B cell (primary cell): Measurements from ENCODE around the gene ADAM19. TPM values are rescaled to one million over a fixed set of nuclear protein-coding genes. Genes with fewer than 3 reads are reported as not detected.

Source experiments
- ATAC-seq: fragments of 200-7000 bp; cut with Tn5 transposase; one replicate; pipeline ENCODE4 v1.10.0; 2021; ENCODE audit warnings: low read depth, mild to moderate bottlenecking, moderate number of reproducible peaks, moderate library complexity
- CTCF ChIA-PET: fragments of 350-600 bp; sonication (Branson Sonifier 250); formaldehyde crosslinking; loops from one replicate; lab custom pipeline; 2021; ENCODE audit warnings: antibody characterized with exemption, inconsistent platforms; lab: Charles Lee
- POLR2A ChIA-PET: fragments of 350-600 bp; sonication (Branson Sonifier 250); formaldehyde crosslinking; loops from one replicate; lab custom pipeline; 2021; ENCODE audit warnings: antibody characterized with exemption; lab: Charles Lee
- DNase-seq: peaks from one replicate; pipeline ENCODE4 v3.0.0; 2013
- H2AFZ ChIP-seq: 2 replicates; pipeline ENCODE4 v1.6.1; 2012; ENCODE audit warnings: mild to moderate bottlenecking, low read depth, low read length; ENCODE audit not compliant: insufficient read depth, poor library complexity, severe bottlenecking
- H3K27ac ChIP-seq, 2 donors: 1 replicate in 1 of 2; 2 replicates in 1 of 2; pipeline ENCODE4 v1.5.1; 2012 to 2013; ENCODE audit warnings: low read length in 2 of 2, mild to moderate bottlenecking in 2 of 2, moderate library complexity in 1 of 2
- H3K27me3 ChIP-seq, 4 experiments: fragments of 200-600 bp in 1 of 4; sonication (generic) in 1 of 4; replicated peaks in 1 of 4; 1 replicate in 2 of 4; 2 replicates in 2 of 4; pipeline versions ENCODE4 v1.6.1 to v1.7.0; 2013 to 2016; ENCODE audit warnings: low read length in 3 of 4, mild to moderate bottlenecking in 2 of 4, mixed read lengths in 1 of 4, moderate library complexity in 1 of 4; ENCODE audit not compliant: insufficient read depth in 4 of 4, control insufficient read depth in 3 of 4; ENCODE audit errors: control extremely low read depth in 1 of 4
- H3K36me3 ChIP-seq, 2 experiments: replicated peaks in 1 of 2; 1 replicate in 1 of 2; 2 replicates in 1 of 2; pipeline versions ENCODE4 v1.6.1 to v1.7.1; 2013; ENCODE audit warnings: low read length in 1 of 2; ENCODE audit not compliant: insufficient read depth in 2 of 2, control insufficient read depth in 1 of 2; ENCODE audit errors: control extremely low read depth in 1 of 2, extremely low read depth in 1 of 2
- H3K4me1 ChIP-seq, 2 donors: fragments of 200-600 bp in 1 of 2; sonication (generic) in 1 of 2; 1 replicate in 1 of 2; 2 replicates in 1 of 2; pipeline versions ENCODE4 v1.5.1 to v1.6.1; 2013 to 2017; ENCODE audit warnings: low read length in 2 of 2; ENCODE audit not compliant: control insufficient read depth in 2 of 2, insufficient read depth in 2 of 2
- H3K4me2 ChIP-seq: replicated peaks from 2 replicates; pipeline ENCODE3; 2012; ENCODE audit warnings: mild to moderate bottlenecking, low read depth, low read length; ENCODE audit not compliant: poor library complexity, severe bottlenecking
- H3K4me3 ChIP-seq, 5 experiments: fragments of 200-600 bp in 1 of 5; sonication (generic) in 1 of 5; 1 replicate in 3 of 5; 2 replicates in 2 of 5; pipeline versions ENCODE4 v1.5.1 to v1.7.0; 2011 to 2016; ENCODE audit warnings: low read length in 4 of 5, mild to moderate bottlenecking in 4 of 5, low read depth in 2 of 5, control low read depth in 1 of 5, moderate library complexity in 1 of 5; ENCODE audit not compliant: insufficient read depth in 1 of 5; ENCODE audit errors: control extremely low read depth in 1 of 5, extremely low read depth in 1 of 5
- H3K79me2 ChIP-seq: fragments of 200-600 bp; sonication (generic); one replicate; pipeline ENCODE4 v1.6.0; 2016; ENCODE audit warnings: low read length; ENCODE audit not compliant: control insufficient read depth, insufficient read depth
- H3K9ac ChIP-seq: fragments of 200-600 bp; sonication (generic); 2 replicates; pipeline ENCODE4 v1.6.1; 2017; ENCODE audit warnings: mild to moderate bottlenecking, low read length, moderate library complexity
- H3K9me3 ChIP-seq, 3 donors: one replicate each; pipeline versions ENCODE4 v1.6.1 to v1.7.1; 2013; ENCODE audit warnings: low read length in 2 of 3; ENCODE audit not compliant: control insufficient read depth in 2 of 3, insufficient read depth in 1 of 3; ENCODE audit errors: control extremely low read depth in 1 of 3
- H4K20me1 ChIP-seq: 2 replicates; pipeline ENCODE4 v1.6.0; 2012; ENCODE audit warnings: mild to moderate bottlenecking, low read length; ENCODE audit not compliant: insufficient read depth, control insufficient read depth, poor library complexity, severe bottlenecking
- H3K27ac Mint-ChIP-seq: one replicate; pipeline ENCODE4 v1.8.0; 2021; ENCODE audit warnings: mixed read lengths
- H3K27me3 Mint-ChIP-seq: one replicate; pipeline ENCODE4 v1.8.0; 2021; ENCODE audit warnings: mixed read lengths
- H3K4me1 Mint-ChIP-seq: one replicate; pipeline ENCODE4 v1.8.0; 2021; ENCODE audit warnings: mixed read lengths
- H3K4me3 Mint-ChIP-seq: one replicate; pipeline ENCODE4 v1.8.0; 2021; ENCODE audit warnings: mixed read lengths
- H3K9me3 Mint-ChIP-seq: one replicate; pipeline ENCODE4 v1.8.0; 2022; ENCODE audit warnings: mixed read lengths; ENCODE audit not compliant: insufficient read depth
- CTCF ChIP-seq: fragments of 200-600 bp; IDR thresholded peaks from one replicate; pipeline ENCODE4 v1.8.0; 2022; ENCODE audit warnings: antibody characterized with exemption, mild to moderate bottlenecking
- EZH2 ChIP-seq: IDR thresholded peaks from 2 replicates; pipeline ENCODE4 v1.6.1; 2012; ENCODE audit warnings: borderline replicate concordance, low read depth, mild to moderate bottlenecking, moderate library complexity, low read length; ENCODE audit not compliant: insufficient read depth, poor library complexity, severe bottlenecking
- WGBS: methylation state at CpG from one replicate; pipeline ENCODE4 v1.1.5; 2013; ENCODE audit warnings: missing lambda C conversion rate; ENCODE audit not compliant: insufficient coverage; 5-methylcytosine and 5-hydroxymethylcytosine counted together
- intact Hi-C: fragments of 100-400 bp; cut with micrococcal nuclease; formaldehyde crosslinking; loops from one replicate; pipeline ENCODE4 v1.10.0; 2022
- polyA plus RNA-seq: library from polyadenylated mRNA; depleted of rRNA; stranded (reverse); fragments of >200 nt; gene quantifications from 2 replicates; pipeline ENCODE4 v1.2.3, GENCODE V29; 2012
- total RNA-seq, 2 donors: library from RNA; stranded (reverse); fragments of 120-200 nt in 1 of 2; gene quantifications; 1 replicate in 1 of 2; 2 replicates in 1 of 2; pipeline versions ENCODE4 v1.2.3 to v1.2.4, GENCODE V29; 2013 to 2022

Gene ADAM19
- total and polyA plus RNA-seq, 2 donors (not counting 1 experiment from before 2014, with no cell fraction given) = 110 to 171 TPM

DNA sequence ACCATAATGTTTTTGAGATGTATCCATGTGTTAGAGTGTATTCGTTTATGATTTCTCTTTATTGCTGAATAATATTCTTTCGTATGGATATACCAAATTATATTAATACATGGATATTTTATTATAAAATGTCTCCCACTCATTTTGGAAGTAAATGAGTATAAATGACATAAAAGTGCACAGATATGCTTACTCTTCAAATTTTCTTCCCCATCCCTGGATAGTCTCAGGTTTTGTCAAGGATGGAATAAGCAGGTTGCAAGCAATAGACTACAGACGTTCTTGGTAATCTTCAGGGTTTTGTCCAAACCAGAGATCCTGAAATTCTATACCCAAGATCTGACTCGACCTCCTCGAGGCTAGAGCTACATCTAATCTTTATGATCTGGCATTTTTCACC is 64.9 kb downstream of the ADAM19 start:
- ATAC-seq = no peak
- CTCF ChIA-PET = interaction anchor here (0.6 to 1.1 kb wide), 2 partner anchors 10 to 41 kb away, joined by 3 to 5 read pairs; no protein-coding TSS in a partner anchor
- H3K4me3 ChIP-seq = no peak overlapping the region
- intact Hi-C loops = loop anchor here (5.0 kb wide), 1 partner anchor 33 kb away; no protein-coding TSS in a partner anchor
- no peaks in the 10 kb centered on the region for H3K27me3 Mint-ChIP-seq
- peak overlapping the region; percentile 91 for H3K27ac Mint-ChIP-seq
- POLR2A ChIA-PET = no interaction called here
- no peak overlapping the region for H2AFZ ChIP-seq
- peak overlapping the region; percentile 54 for H3K4me3 Mint-ChIP-seq
- H4K20me1 ChIP-seq = no peaks in the 10 kb centered on the region
- no peak overlapping the region for H3K9ac ChIP-seq
- H3K4me1 ChIP-seq = peaks cover 67 to 71% of the 10 kb centered on the region in 2 donors
- peaks cover 84% of the 10 kb centered on the region for H3K4me1 Mint-ChIP-seq
- no CpG with 5 or more reads among the region's 5 CpGs for WGBS
- no peak for DNase-seq
- H3K9me3 Mint-ChIP-seq = no peaks in the 10 kb centered on the region
- peak overlapping the region in 1 of 2 donors; percentile 83 for H3K27ac ChIP-seq
- H3K4me2 ChIP-seq = peak overlapping the region; percentile 29
- peaks cover 14 to 95% of the 10 kb centered on the region in 2 experiments for H3K36me3 ChIP-seq
- peaks cover 25% of the 10 kb centered on the region for H3K79me2 ChIP-seq
- TF ChIP-seq EZH2 (no peak), CTCF (no peak)
- peaks cover 0 to 4% (median 0%) of the 10 kb centered on the region in 3 donors for H3K9me3 ChIP-seq
- no peaks in the 10 kb centered on the region for H3K27me3 ChIP-seq

- Mint-ChIP-seq H3K4me3 (peak overlapping the region; percentile 10), H3K9me3 (no peaks in the 10 kb centered on the region), H3K4me1 (peaks cover 83% of the 10 kb centered on the region), H3K27ac (peak overlapping the region; percentile 84), H3K27me3 (no peaks in the 10 kb centered on the region)
- DNase-seq = no peak
- no peaks in the 10 kb centered on the region for H3K27me3 ChIP-seq
- H3K4me3 ChIP-seq = no peak overlapping the region
- ChIA-PET POLR2A (interaction anchor here (0.9 to 1.0 kb wide), 2 partner anchors 36 to 234 kb away, joined by 3 to 4 read pairs; partner anchors contain the start of gene LSM11), CTCF (interaction anchor here (1.1 to 1.6 kb wide), 2 partner anchors 38 to 209 kb away, joined by 3 to 7 read pairs; no protein-coding TSS in a partner anchor)
- peaks cover 15% of the 10 kb centered on the region for H3K79me2 ChIP-seq
- H3K9me3 ChIP-seq = peaks cover 0 to 7% (median under 1%) of the 10 kb centered on the region in 3 donors
- peaks cover 71 to 76% of the 10 kb centered on the region in 2 donors for H3K4me1 ChIP-seq
- H3K9ac ChIP-seq = peak overlapping the region; percentile 16
- H3K36me3 ChIP-seq = peaks cover 11 to 93% of the 10 kb centered on the region in 2 experiments
- intact Hi-C loops = no loop called here
- H2AFZ ChIP-seq = no peak overlapping the region
- ATAC-seq = no peak
- H3K27ac ChIP-seq = peak overlapping the region; percentile 52 to 83
- H3K4me2 ChIP-seq = peak overlapping the region; percentile 29
- no peaks in the 10 kb centered on the region for H4K20me1 ChIP-seq
- TF ChIP-seq EZH2 = no peak
- no peak for TF ChIP-seq CTCF
Measured at GRCh38 chr5:157509587-157509986, 66.0 kb downstream of the ADAM19 start.
